ENCODE measurements around the gene TPRA1. TPM values are rescaled to one million over a fixed set of nuclear protein-coding genes. Genes with fewer than 3 reads are reported as not detected.

Gene TPRA1
- total and polyA plus RNA-seq, 2 of the 4 experiments (the other 2 are of a cell fraction): 17.9 to 40.1 TPM

DNA sequence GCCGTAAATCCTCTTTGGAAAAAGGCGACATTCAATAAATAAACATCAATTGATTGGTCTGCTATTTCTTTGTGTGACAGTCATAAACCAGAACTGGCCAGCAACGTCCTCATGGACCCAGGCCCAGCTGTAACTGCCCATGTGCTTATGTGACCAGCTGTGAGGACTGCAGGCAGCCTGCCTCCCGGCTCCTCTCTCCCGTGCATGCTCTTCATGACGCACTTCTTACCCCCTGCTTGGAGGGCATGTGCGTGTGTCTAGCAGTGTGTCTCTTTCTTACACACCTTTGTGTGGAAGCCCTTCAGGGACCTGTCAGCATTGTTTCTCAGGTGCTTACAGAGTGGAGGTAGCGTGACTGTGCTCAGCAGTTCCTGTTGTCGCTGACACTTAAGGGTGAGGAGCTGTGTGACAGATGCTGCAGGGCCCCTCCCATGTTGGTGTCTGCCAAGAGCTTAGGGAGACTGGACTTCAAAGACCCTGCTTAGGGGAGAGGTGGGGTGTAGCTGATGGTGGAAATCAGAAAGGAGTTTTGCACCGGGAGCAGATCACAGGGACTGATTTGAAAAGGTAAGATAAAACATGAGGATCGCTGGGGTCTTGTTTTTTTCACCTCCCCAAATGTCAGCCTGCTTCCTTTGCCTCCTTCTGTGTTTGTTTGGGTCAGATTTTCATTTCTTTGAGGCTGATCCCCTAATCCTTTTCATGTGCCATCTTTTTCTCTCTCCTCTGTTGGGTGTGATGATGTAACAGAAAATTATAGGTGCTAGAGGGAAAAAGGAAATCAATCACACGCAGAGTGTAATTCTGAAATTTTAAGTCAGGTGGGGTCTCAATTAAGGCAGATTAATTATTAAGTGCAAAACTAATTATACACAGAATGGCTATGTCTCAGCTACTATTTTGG, 40.5 kb upstream of the TPRA1 start (continued):
- TF ChIP-seq MXI1 (IDR thresholded peaks at IDR 0.05; ENCODE audit: borderline replicate concordance, low read depth, low read length): no peak

- Histone ChIP-seq H2AK5ac (ENCODE audit: low read depth, low read length) (no peak overlapping the region), H3K27me3 (ENCODE audit: control insufficient read depth, insufficient read depth, low read length) (peaks cover 42% of the 10 kb centered on the region), H2AK9ac (replicated peaks; ENCODE audit: low read depth, low read length, poor library complexity) (no peak overlapping the region), H3K9me3 (ENCODE audit: control insufficient read depth, insufficient read depth, low read length) (0 out of 2 replicates have a peak, but pooled peaks cover 2% of the 10 kb centered on the region), H3K9ac (ENCODE audit: low read depth, low read length) (no peak overlapping the region), H4K20me1 (ENCODE audit: insufficient read depth, low read length) (peaks cover 10% of the 10 kb centered on the region; the same call in 1 of the 2 replicates), H2BK120ac (ENCODE audit: low read depth, low read length) (no peak overlapping the region), H4K5ac (ENCODE audit: low read depth, low read length) (no peak overlapping the region), H3K9me1 (ENCODE audit: insufficient read depth, low read length) (peaks cover 9% of the 10 kb centered on the region), H2BK5ac (ENCODE audit: low read depth, low read length, poor library complexity, severe bottlenecking) (no peak overlapping the region), H3K36me3 (ENCODE audit: control insufficient read depth, insufficient read depth, low read length) (no peaks in the 10 kb centered on the region), H2AFZ (replicated peaks; ENCODE audit: low read length, poor library complexity) (peak overlapping the region; percentile 85), H3K14ac (replicated peaks; ENCODE audit: low read depth, low read length) (no peak overlapping the region), H3K27ac (ENCODE audit: insufficient read depth, low read length) (no peak overlapping the region), H3K18ac (ENCODE audit: low read depth, low read length) (no peak overlapping the region), H3K4me1 (ENCODE audit: control insufficient read depth, insufficient read depth, low read length) (peaks cover 3% of the 10 kb centered on the region; the same call in 1 of the 2 replicates), H3K4me3 (ENCODE audit: insufficient read depth, low read depth, low read length) (peak overlapping the region; percentile 35), H4K8ac (ENCODE audit: low read depth in 2 of 2, low read length in 2 of 2) (no peak overlapping the region), H4K91ac (ENCODE audit: insufficient read depth, low read depth, low read length) (no peak overlapping the region), H3K56ac (ENCODE audit: extremely low read depth, insufficient read depth, low read length) (no peak overlapping the region), H3K4me2 (ENCODE audit: low read depth, low read length) (peak overlapping the region; percentile 89), H3K23ac (ENCODE audit: low read depth, low read length) (no peak overlapping the region), H2BK15ac (ENCODE audit: low read depth, low read length) (no peak overlapping the region), H2BK20ac (ENCODE audit: low read depth, low read length) (no peak overlapping the region), H3K4ac (ENCODE audit: low read depth, low read length) (no peak overlapping the region), H3K79me1 (ENCODE audit: low read depth in 1 of 2, low read length in 2 of 2) (no peaks in the 10 kb centered on the region)
- ATAC-seq (ENCODE audit: low read depth): no peak; the same call in 1 of the 2 replicates
- ChIA-PET CTCF (no interaction called here), POLR2A (ENCODE audit: unreplicated experiment) (no interaction called here)
- intact Hi-C loops (cut with micrococcal nuclease): no loop called here
- BruUV-seq (replicated peaks): no TSS peak
- WGBS, 2 experiments (ENCODE audit: extremely low coverage in 2 of 2, insufficient read length in 1 of 2): 18% methylated on average over 47 of the region's 65 CpGs; no CpG with 5 or more reads in 1 of the 2 experiments
- in situ Hi-C loops (cut with MboI; ENCODE audit: low sequenced_read_pairs): no loop called here
- dilution Hi-C loops (cut with HindIII; ENCODE audit: low sequenced_read_pairs, unreplicated experiment): no loop called here
- DNase-seq: no peak
- TF ChIP-seq MAZ (IDR thresholded peaks at IDR 0.05; ENCODE audit: borderline replicate concordance, low read depth, low read length) (no peak), CHD1 (IDR thresholded peaks at IDR 0.05; ENCODE audit: low read depth, low read length) (no peak), MXI1 (IDR thresholded peaks at IDR 0.05; ENCODE audit: borderline replicate concordance, low read depth, low read length) (no peak), NFE2L2 (IDR thresholded peaks at IDR 0.05; ENCODE audit: low read depth, low read length) (no peak), FOS (IDR thresholded peaks at IDR 0.05; ENCODE audit: low read depth, low read length) (no peak), RFX5 (IDR thresholded peaks at IDR 0.05; ENCODE audit: low read depth, low read length) (no peak), MAFK (IDR thresholded peaks at IDR 0.05; ENCODE audit: low read depth, low read length) (no peak), SMC3 (IDR thresholded peaks at IDR 0.05; ENCODE audit: low read depth, low read length) (no peak), POLR2A (IDR thresholded peaks at IDR 0.05; ENCODE audit: low read depth, low read length) (no peak), RCOR1 (IDR thresholded peaks at IDR 0.05; ENCODE audit: insufficient replicate concordance, low read length) (no peak), CEBPB (IDR thresholded peaks at IDR 0.05; ENCODE audit: low read depth, low read length) (no peak)
- TF ChIP-seq, protein P1, sequence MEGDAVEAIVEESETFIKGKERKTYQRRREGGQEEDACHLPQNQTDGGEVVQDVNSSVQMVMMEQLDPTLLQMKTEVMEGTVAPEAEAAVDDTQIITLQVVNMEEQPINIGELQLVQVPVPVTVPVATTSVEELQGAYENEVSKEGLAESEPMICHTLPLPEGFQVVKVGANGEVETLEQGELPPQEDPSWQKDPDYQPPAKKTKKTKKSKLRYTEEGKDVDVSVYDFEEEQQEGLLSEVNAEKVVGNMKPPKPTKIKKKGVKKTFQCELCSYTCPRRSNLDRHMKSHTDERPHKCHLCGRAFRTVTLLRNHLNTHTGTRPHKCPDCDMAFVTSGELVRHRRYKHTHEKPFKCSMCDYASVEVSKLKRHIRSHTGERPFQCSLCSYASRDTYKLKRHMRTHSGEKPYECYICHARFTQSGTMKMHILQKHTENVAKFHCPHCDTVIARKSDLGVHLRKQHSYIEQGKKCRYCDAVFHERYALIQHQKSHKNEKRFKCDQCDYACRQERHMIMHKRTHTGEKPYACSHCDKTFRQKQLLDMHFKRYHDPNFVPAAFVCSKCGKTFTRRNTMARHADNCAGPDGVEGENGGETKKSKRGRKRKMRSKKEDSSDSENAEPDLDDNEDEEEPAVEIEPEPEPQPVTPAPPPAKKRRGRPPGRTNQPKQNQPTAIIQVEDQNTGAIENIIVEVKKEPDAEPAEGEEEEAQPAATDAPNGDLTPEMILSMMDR (conservative IDR thresholded peaks at IDR 0.05; ENCODE audit: low read depth, low read length): no peak
Measured at GRCh38 chr3:127629467-127630403, 39.2 kb upstream of the TPRA1 start.
